Astrocyte of the cerebellum (primary cell): ENCODE data around the gene C2orf49.
A peak's percentile ranks its signal among the peaks of the same experiment; 100 is the strongest.

ENCODE experiments used
- DNase-seq: peaks from one replicate; pipeline ENCODE4 v3.0.0-alpha.2; 2011; ENCODE audit warnings: low read depth
- H3K4me3 ChIP-seq: 2 replicates; pipeline ENCODE4 v1.5.1; 2011; ENCODE audit warnings: mild to moderate bottlenecking, low read depth, low read length, moderate library complexity
- in situ Hi-C: cut with HindIII; loops from 2 replicates; pipeline ENCODE4 v1.10.0; 2017; ENCODE audit warnings: low sequenced_read_pairs
- TF ChIP-seq, protein P1 (sequence below): IDR thresholded peaks from 2 replicates; pipeline ENCODE4 v1.5.1; 2012; ENCODE audit warnings: low read length, low read depth, moderate library complexity, mild to moderate bottlenecking; ENCODE audit errors: missing control alignments

The C2orf49 gene

DNA sequence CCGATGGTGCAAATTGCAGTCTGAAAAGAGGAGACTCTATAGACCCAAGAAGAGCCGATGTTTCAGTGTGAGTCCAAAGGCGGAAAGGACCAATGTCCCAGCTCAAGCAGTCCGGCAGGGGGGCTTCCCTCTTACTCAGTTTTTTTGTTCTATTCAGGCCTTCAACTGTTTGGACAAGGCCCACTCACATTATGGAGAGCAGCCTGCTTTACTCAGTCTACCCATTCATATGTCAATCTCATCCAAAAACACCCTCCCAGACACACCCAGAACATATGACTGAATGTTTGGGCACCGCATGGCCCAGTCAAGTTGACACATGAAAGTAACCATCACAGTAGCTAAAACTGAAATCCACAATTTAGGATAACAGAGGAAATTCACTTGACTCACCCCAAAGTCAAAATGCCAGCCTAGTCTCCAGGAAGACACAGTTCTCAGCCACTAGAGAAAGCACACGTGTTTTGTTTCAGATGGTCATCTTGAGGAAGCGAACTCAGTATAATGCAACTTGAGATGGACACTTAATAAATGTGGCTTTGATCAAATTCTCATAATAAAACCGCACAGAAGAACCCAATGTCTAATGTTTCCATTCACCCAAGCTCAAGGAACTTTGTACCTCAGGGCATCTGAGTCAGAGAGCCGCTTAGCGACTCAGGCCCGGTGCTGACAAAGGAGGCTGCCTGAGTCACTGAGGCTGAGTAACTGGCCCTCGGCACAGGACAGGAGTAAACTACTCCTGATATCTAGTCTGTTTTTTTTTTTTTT, 59.1 kb downstream of the C2orf49 start:
- peak overlapping the region; percentile 99 for H3K4me3 ChIP-seq
- peak; percentile 74 for DNase-seq
- TF ChIP-seq, protein P1, sequence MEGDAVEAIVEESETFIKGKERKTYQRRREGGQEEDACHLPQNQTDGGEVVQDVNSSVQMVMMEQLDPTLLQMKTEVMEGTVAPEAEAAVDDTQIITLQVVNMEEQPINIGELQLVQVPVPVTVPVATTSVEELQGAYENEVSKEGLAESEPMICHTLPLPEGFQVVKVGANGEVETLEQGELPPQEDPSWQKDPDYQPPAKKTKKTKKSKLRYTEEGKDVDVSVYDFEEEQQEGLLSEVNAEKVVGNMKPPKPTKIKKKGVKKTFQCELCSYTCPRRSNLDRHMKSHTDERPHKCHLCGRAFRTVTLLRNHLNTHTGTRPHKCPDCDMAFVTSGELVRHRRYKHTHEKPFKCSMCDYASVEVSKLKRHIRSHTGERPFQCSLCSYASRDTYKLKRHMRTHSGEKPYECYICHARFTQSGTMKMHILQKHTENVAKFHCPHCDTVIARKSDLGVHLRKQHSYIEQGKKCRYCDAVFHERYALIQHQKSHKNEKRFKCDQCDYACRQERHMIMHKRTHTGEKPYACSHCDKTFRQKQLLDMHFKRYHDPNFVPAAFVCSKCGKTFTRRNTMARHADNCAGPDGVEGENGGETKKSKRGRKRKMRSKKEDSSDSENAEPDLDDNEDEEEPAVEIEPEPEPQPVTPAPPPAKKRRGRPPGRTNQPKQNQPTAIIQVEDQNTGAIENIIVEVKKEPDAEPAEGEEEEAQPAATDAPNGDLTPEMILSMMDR, result no peak
- in situ Hi-C loops, result no loop called here

DNA sequence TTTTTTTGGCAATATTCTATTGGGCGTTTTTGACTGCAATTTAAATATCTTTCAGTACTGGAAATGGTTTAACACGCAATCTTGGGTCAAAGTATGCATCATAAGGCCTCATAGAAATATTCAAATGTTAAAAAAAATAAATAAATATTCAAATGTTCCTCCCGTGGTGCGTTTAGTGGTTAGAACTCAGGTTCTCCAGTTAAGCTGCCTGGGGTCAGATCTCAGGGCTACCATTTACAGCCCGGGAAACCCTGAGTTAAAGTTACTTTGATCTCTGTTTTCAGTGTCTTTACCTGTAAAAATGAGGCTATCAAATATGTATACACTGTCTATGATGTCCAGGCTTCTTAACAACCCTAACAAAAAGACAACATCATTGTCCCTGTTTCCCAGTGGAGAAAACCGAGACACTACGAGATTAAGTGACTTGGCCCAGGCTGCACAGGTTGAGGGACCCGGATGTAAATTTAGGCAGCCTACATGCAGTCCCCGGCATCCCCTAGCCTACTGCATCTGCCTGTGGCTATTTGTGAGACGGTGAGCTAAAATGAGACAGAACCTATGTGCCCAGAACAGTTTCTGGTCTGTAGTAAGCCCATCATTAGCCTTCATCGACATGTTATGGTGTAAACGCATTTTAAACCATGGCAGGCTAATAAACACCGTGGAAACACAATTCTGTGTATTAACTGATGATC, 59.8 kb downstream of the C2orf49 start:
- TF ChIP-seq, protein P1, result no peak
- DNase-seq, result no peak
- peak overlapping the region; percentile 99 for H3K4me3 ChIP-seq
- in situ Hi-C loops, result no loop called here

DNA sequence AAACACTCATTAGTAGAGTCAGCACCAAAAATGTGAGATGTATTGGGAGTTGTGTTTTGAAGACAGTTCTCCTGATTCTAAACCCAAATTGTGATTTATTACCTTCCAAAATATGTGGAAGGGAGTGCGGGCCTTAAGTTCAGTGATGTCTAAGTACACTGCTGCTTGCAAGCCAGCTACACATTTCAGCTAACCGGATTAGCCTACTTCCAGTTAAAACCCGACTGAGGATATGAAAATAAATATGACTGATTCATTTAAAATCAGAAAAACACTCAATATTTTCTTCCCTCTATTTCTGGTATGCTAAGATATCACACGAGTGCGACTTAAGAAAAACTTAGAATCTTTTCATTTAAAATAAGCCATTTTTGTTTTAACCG, 60.6 kb downstream of the C2orf49 start:
- TF ChIP-seq, protein P1, result no peak
- peak overlapping the region; percentile 99 for H3K4me3 ChIP-seq
- DNase-seq, result no peak
- in situ Hi-C loops, result no loop called here

DNA sequence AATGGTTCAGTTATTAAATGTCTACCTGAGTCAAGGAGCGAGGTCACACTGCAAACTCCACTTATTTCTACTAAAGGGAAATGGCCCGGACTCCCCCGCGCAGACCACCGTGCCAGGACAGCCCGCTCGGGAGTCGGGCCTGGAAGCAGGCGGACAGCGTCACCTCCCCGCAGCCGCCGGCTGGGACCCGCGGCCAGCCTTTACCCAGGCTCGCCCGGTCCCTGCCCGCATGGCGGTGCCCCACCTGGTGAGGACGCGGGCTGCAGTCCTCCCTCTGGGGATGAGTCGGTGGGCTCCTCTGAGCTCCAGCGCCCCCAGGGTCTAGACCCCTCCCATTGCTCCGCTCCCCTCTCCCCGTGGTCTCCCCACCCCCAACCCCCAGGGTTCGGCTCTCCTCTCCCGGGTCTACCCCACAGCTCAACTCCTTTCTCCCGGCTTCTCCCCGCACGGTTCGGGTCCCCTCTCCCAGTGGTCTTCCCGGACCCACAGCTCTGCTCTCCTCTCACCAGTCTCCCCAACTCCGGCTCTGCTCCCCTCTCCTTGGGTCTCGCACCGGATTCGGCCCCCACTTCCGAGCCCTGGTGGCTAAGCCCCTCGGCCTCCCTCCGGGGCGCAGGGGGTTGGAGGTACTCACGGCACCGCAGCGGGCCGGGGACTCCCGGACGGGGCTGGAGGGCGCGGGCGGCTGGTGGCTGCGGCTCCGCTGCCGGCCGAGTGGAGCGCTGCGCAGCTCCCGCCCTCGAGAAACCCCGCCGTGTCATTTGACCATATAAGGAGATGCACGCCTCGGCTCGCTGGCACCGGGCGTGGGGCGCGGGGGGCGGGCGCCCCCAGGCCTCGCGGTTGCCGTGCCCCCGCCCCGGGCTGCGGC, 61.2 kb downstream of the C2orf49 start, which contains the start of gene FHL2:
Gene FHL2 (minus strand): TSS at position 716 of the 871 bp plus-strand sequence. CDS start 12,535 bp downstream, outside the sequence.
- H3K4me3 ChIP-seq, result peak within 1 kb of the TSS; percentile 99
- in situ Hi-C loops, result no loop called here
- TF ChIP-seq, protein P1, result peak; percentile 49
- DNase-seq, result peak; percentile 44
